CD4-positive, CD25-positive, alpha-beta regulatory T cell (primary cell): ENCODE results near the gene KRT73. TPM values are rescaled to one million over a fixed set of nuclear protein-coding genes. Genes with fewer than 3 reads are reported as not detected.
A peak's percentile ranks its signal among the peaks of the same experiment; 100 is the strongest.

Experiments
- ATAC-seq, 2 donors: fragments of 150-1000 bp; cut with Tn5 transposase; one replicate each; pipeline ENCODE4 v1.10.0; 2021; ENCODE audit warnings: low read depth in 2 of 2, moderate number of reproducible peaks in 2 of 2, moderate library complexity in 1 of 2
- DNase-seq, 3 donors: peaks; one replicate each; pipeline versions ENCODE4 v3.0.0 to v3.0.0-alpha.2; 2012 to 2022; ENCODE audit warnings: mixed read lengths in 1 of 3
- H3K27ac ChIP-seq: one replicate; pipeline ENCODE4 v1.7.0; 2013; ENCODE audit warnings: mild to moderate bottlenecking, low read length; ENCODE audit not compliant: insufficient read depth, poor library complexity, severe bottlenecking
- H3K27me3 ChIP-seq: one replicate; pipeline ENCODE4 v1.7.0; 2013; ENCODE audit warnings: low read length; ENCODE audit not compliant: control insufficient read depth, insufficient read depth
- H3K36me3 ChIP-seq: one replicate; pipeline ENCODE4 v1.7.0; 2013; ENCODE audit warnings: mild to moderate bottlenecking, low read length, moderate library complexity; ENCODE audit not compliant: control insufficient read depth, insufficient read depth
- H3K4me1 ChIP-seq: 2 replicates; pipeline ENCODE4 v1.7.0; 2013; ENCODE audit warnings: mild to moderate bottlenecking, low read length; ENCODE audit not compliant: insufficient read depth, control insufficient read depth, poor library complexity, severe bottlenecking
- H3K4me3 ChIP-seq: one replicate; pipeline ENCODE4 v1.7.0; 2013; ENCODE audit warnings: low read depth, mild to moderate bottlenecking, low read length, moderate library complexity
- H3K9me3 ChIP-seq, 2 experiments: 1 replicate in 1 of 2; 2 replicates in 1 of 2; pipeline ENCODE4 v1.7.0; 2013; ENCODE audit warnings: low read length in 2 of 2, mild to moderate bottlenecking in 1 of 2, moderate library complexity in 1 of 2; ENCODE audit not compliant: control insufficient read depth in 2 of 2
- H3K27ac Mint-ChIP-seq, 3 donors: one replicate each; pipeline ENCODE4 v1.8.0; 2020 to 2022; ENCODE audit warnings: mild to moderate bottlenecking in 3 of 3, mixed read lengths in 3 of 3, moderate library complexity in 2 of 3
- H3K27me3 Mint-ChIP-seq: one replicate; pipeline ENCODE4 v1.8.0; 2022; ENCODE audit warnings: mild to moderate bottlenecking, mixed read lengths
- H3K36me3 Mint-ChIP-seq: one replicate; pipeline ENCODE4 v1.8.0; 2020; ENCODE audit warnings: mixed read lengths
- H3K4me1 Mint-ChIP-seq, 4 donors: one replicate each; pipeline ENCODE4 v1.8.0; 2020 to 2022; ENCODE audit warnings: mixed read lengths in 4 of 4, mild to moderate bottlenecking in 1 of 4
- H3K4me3 Mint-ChIP-seq, 4 donors: one replicate each; pipeline ENCODE4 v1.8.0; 2020 to 2022; ENCODE audit warnings: mild to moderate bottlenecking in 4 of 4, mixed read lengths in 4 of 4, moderate library complexity in 3 of 4
- H3K9me3 Mint-ChIP-seq, 7 donors: one replicate each; pipeline ENCODE4 v1.8.0; 2020 to 2022; ENCODE audit warnings: mixed read lengths in 7 of 7, mild to moderate bottlenecking in 3 of 7, moderate library complexity in 2 of 7
- polyA plus RNA-seq, 4 donors: library from polyadenylated mRNA; unstranded; fragments of 300-500 nt; fragmentation: Illumina TruSeq; gene quantifications; one replicate each; pipeline ENCODE4 v1.2.3, GENCODE V29; 2021
- total RNA-seq: library from RNA; stranded (reverse); gene quantifications from one replicate; pipeline ENCODE4 v1.2.3, GENCODE V29; 2022

The KRT73 gene
- total and polyA plus RNA-seq, 5 donors from 2014 or later, result 1.0 to 1.4 (median 1.1) TPM; not detected in 2

GRCh38 chr12:52629281-52630007 lies 11.1 kb upstream of the KRT73 start:
- peaks cover 3% of the 10 kb centered on the region for H3K4me1 ChIP-seq
- DNase-seq, result no peak
- no peak overlapping the region for H3K4me3 ChIP-seq
- no peaks in the 10 kb centered on the region for H3K36me3 Mint-ChIP-seq
- H3K27me3 ChIP-seq, result no peaks in the 10 kb centered on the region
- H3K27ac Mint-ChIP-seq, result peak overlapping the region in 1 of 3 donors; percentile 89
- no peak overlapping the region for H3K27ac ChIP-seq
- peak overlapping the region in 1 of 4 donors; percentile 74 for H3K4me3 Mint-ChIP-seq
- H3K9me3 ChIP-seq, result no peaks in the 10 kb centered on the region
- peaks cover 0 to 2% (median 0%) of the 10 kb centered on the region in 7 donors for H3K9me3 Mint-ChIP-seq
- H3K27me3 Mint-ChIP-seq, result peaks cover 15% of the 10 kb centered on the region
- H3K36me3 ChIP-seq, result no peaks in the 10 kb centered on the region
- H3K4me1 Mint-ChIP-seq, result peaks cover 0 to 50% (median 5%) of the 10 kb centered on the region in 4 donors
- ATAC-seq, result no peak

GRCh38 chr12:52628841-52629240 lies 10.5 kb upstream of the KRT73 start:
- Mint-ChIP-seq H3K27me3 (peaks cover 9% of the 10 kb centered on the region), H3K27ac (no peak overlapping the region), H3K36me3 (no peaks in the 10 kb centered on the region), H3K4me3 (peak overlapping the region in 1 of 4 donors; percentile 74), H3K9me3 (peaks cover 0 to 1% (median 0%) of the 10 kb centered on the region in 7 donors), H3K4me1 (peaks cover 0 to 45% (median 5%) of the 10 kb centered on the region in 4 donors)
- Histone ChIP-seq H3K27me3 (no peaks in the 10 kb centered on the region), H3K27ac (no peak overlapping the region), H3K36me3 (no peaks in the 10 kb centered on the region), H3K4me3 (no peak overlapping the region), H3K4me1 (peaks cover 3% of the 10 kb centered on the region), H3K9me3 (no peaks in the 10 kb centered on the region)
- DNase-seq (no peak), ATAC-seq (no peak)

GRCh38 chr12:52628111-52628507 lies 9.8 kb upstream of the KRT73 start:
- no peak for DNase-seq
- Mint-ChIP-seq H3K27me3 (peaks cover 10% of the 10 kb centered on the region), H3K4me1 (peaks cover 0 to 38% (median 4%) of the 10 kb centered on the region in 4 donors), H3K27ac (no peak overlapping the region), H3K9me3 (peaks cover 0 to 1% (median 0%) of the 10 kb centered on the region in 7 donors), H3K36me3 (no peaks in the 10 kb centered on the region), H3K4me3 (peak overlapping the region in 2 of 4 donors; percentile 0 to 21)
- ATAC-seq, result no peak
- Histone ChIP-seq H3K36me3 (no peaks in the 10 kb centered on the region), H3K4me3 (no peak overlapping the region), H3K9me3 (no peaks in the 10 kb centered on the region), H3K27ac (no peak overlapping the region), H3K27me3 (no peaks in the 10 kb centered on the region), H3K4me1 (peaks cover 3% of the 10 kb centered on the region)

GRCh38 chr12:52627395-52628110 lies 9.2 kb upstream of the KRT73 start:
- Histone ChIP-seq H3K27ac (no peak overlapping the region), H3K9me3 (no peaks in the 10 kb centered on the region), H3K4me3 (no peak overlapping the region), H3K27me3 (no peaks in the 10 kb centered on the region), H3K4me1 (peaks cover 3% of the 10 kb centered on the region), H3K36me3 (no peaks in the 10 kb centered on the region)
- ATAC-seq, result no peak
- no peak for DNase-seq
- H3K27ac Mint-ChIP-seq, result no peak overlapping the region
- H3K36me3 Mint-ChIP-seq, result no peaks in the 10 kb centered on the region
- no peak overlapping the region for H3K4me3 Mint-ChIP-seq
- peaks cover 0 to 2% (median 0%) of the 10 kb centered on the region in 7 donors for H3K9me3 Mint-ChIP-seq
- H3K4me1 Mint-ChIP-seq, result peaks cover 0 to 32% (median 4%) of the 10 kb centered on the region in 4 donors
- peaks cover 15% of the 10 kb centered on the region for H3K27me3 Mint-ChIP-seq

GRCh38 chr12:52622349-52622748 lies 4.0 kb upstream of the KRT73 start:
- H3K4me1 ChIP-seq, result no peaks in the 10 kb centered on the region
- no peak for ATAC-seq
- no peak for DNase-seq
- peaks cover 0 to 2% (median 0%) of the 10 kb centered on the region in 7 donors for H3K9me3 Mint-ChIP-seq
- H3K4me3 ChIP-seq, result no peak overlapping the region
- H3K27me3 ChIP-seq, result peaks cover 3% of the 10 kb centered on the region
- no peaks in the 10 kb centered on the region for H3K36me3 ChIP-seq
- H3K36me3 Mint-ChIP-seq, result no peaks in the 10 kb centered on the region
- H3K27ac Mint-ChIP-seq, result peak overlapping the region in 1 of 3 donors; percentile 3
- no peak overlapping the region for H3K4me3 Mint-ChIP-seq
- peaks cover 0 to 14% (median 1%) of the 10 kb centered on the region in 4 donors for H3K4me1 Mint-ChIP-seq
- no peak overlapping the region for H3K27ac ChIP-seq
- peaks cover 18% of the 10 kb centered on the region for H3K27me3 Mint-ChIP-seq
- no peaks in the 10 kb centered on the region for H3K9me3 ChIP-seq

- H3K4me1 ChIP-seq, result peaks cover 6% of the 10 kb centered on the region
- Mint-ChIP-seq H3K4me3 (no peak overlapping the region), H3K36me3 (no peaks in the 10 kb centered on the region), H3K27ac (peak overlapping the region in 1 of 3 donors; percentile 34), H3K9me3 (peaks cover 0 to 2% (median 0%) of the 10 kb centered on the region in 7 donors), H3K4me1 (peaks cover 0 to 44% (median 2%) of the 10 kb centered on the region in 4 donors), H3K27me3 (peaks cover 19% of the 10 kb centered on the region)
- no peak overlapping the region for H3K27ac ChIP-seq
- DNase-seq (no peak), ATAC-seq (no peak)
- H3K4me3 ChIP-seq, result no peak overlapping the region
- no peaks in the 10 kb centered on the region for H3K9me3 ChIP-seq
- no peaks in the 10 kb centered on the region for H3K36me3 ChIP-seq
- H3K27me3 ChIP-seq, result peaks cover 3% of the 10 kb centered on the region
Observed at GRCh38 chr12:52618866-52619265, 507 bp upstream of the KRT73 start.

- Mint-ChIP-seq H3K36me3 (no peaks in the 10 kb centered on the region), H3K27me3 (peaks cover 16% of the 10 kb centered on the region), H3K4me3 (peak overlapping the region in 1 of 4 donors; percentile 2), H3K27ac (peak overlapping the region in 2 of 3 donors; percentile 83 to 89), H3K4me1 (peaks cover 0 to 58% (median 4%) of the 10 kb centered on the region in 4 donors), H3K9me3 (peaks cover 0 to 2% (median 0%) of the 10 kb centered on the region in 7 donors)
- Histone ChIP-seq H3K4me3 (no peak overlapping the region), H3K4me1 (peaks cover 6% of the 10 kb centered on the region), H3K36me3 (no peaks in the 10 kb centered on the region), H3K27ac (no peak overlapping the region), H3K27me3 (peaks cover 3% of the 10 kb centered on the region), H3K9me3 (no peaks in the 10 kb centered on the region)
- no peak for ATAC-seq
- DNase-seq, result no peak
Observed at GRCh38 chr12:52617403-52617785, 965 bp downstream of the KRT73 start.
